GM21723 (cell line): ENCODE data around the gene CD9.
"Not testable (repeated sequence)": the region's sequence is repeated elsewhere in the genome, so short reads cannot be mapped to it uniquely, and the experiment has no call there.

Source experiments
- ATAC-seq: cut with Tn5 transposase; IDR thresholded peaks from one replicate; pipeline ENCODE4 v1.9.1; 2021; ENCODE audit warnings: mild to moderate bottlenecking, moderate library complexity; ENCODE audit not compliant: unreplicated experiment

The CD9 gene

GRCh38 chr12:6200256-6201212 is at the start of gene CD9:
Gene CD9 (plus strand): TSS chr12:6200400. CDS start chr12:6200500, 100 bp downstream.
- ATAC-seq, result no peak

- no peak for ATAC-seq
Observed at GRCh38 chr12:6154730-6155459, 45.3 kb upstream of the CD9 start.

DNA sequence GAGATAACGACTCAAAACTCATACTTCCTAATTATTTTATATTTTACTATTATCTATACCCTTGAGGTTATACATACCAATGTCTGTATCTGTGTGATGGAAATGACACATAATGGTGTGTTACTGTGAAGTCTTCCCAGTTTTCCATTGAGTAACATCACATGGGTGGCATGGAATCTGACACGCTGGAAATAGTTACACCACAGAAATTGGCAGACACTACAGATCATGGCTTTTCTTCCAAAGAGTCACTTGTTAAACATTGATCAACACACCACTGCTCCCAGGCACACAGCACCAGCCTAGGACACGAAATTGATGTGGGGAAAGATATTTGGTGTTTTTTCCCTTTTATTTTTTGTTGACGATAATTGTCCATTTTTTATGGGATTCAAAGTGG is 42.7 kb upstream of the CD9 start:
- ATAC-seq, result no peak

DNA sequence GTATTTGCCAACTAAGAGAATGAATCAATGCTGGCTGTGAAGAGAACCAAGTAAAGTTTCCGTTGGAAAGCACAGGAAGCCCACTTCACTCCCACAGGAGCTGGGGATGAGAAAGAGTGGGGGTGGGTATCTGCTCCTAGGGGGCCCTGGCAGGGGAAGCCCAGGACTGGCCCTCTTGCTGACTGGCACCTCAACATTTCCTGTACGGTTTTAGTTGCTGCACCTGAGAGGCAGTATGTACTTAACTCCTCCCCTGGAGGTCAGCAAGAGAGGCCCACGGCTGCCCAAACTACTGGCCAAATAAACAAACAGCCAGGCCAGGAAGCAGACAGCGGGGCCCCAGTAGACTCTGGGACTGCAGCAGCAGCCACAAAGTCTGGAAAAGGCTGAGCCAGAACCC is 41.9 kb upstream of the CD9 start:
- no peak for ATAC-seq

DNA sequence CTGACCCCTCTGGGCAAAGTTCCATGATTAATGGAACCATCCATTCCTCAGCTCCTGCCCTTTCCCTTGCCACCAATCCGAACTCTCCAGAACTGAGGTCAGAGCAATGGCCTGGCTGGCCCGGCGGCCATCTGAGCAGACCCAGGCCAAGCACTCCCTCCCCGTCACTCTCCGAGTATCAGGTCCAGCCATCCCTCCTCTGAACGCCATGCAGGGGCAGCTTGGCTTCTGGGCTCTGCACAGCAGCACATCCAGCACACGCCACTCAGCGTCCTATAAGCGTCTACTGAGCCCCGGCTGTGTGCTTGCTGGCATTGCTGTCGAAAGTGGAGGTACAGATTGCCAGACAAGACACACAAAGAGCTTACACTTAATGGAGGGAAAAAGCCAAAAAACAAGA is 41.5 kb upstream of the CD9 start:
- no peak for ATAC-seq

DNA sequence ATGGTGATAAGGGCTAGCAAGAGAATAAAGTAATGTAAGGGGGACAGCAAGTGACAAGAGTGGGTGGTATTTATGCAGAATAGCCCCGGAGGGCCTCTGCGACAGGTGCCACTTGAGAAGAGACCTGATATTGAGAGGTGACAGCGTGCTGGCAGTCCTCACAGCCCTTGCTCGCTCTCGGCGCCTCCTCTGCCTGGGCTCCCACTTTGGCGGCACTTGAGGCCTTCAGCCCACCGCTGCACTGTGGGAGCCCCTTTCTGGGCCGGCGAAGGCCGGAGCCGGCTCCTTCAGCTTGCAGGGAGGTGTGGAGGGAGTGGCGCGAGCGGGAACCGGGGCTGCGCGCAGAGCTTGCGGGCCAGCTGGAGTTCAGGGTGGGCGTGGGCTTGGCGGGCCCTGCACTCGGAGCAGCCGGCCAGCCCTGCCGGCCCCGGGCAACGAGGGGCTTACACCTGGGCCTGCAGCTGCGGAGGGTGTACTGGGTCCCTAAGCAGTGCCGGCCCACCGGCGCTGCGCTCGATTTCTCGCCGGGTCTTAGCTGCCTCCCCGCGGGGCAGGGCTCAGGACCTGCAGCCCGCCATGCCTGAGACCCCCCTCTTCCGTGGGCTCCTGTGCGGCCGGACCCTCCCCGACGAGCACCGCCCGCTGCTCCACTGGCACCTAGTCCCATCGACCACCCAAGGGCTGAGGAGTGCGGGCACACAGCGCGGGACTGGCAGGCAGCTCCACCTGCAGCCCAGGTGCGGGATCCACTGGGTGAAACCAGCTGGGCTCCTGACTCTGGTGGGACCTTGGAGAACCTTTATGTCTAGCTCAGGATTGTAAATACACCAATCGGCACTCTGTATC is 40.8 kb upstream of the CD9 start:
- ATAC-seq, result not testable (repeated sequence)

- not testable (repeated sequence) for ATAC-seq
Observed at GRCh38 chr12:6160049-6160649, 40.1 kb upstream of the CD9 start.

- ATAC-seq, result no peak
Observed at GRCh38 chr12:6161124-6161882, 38.9 kb upstream of the CD9 start.

- no peak for ATAC-seq
Observed at GRCh38 chr12:6163416-6164060, 36.7 kb upstream of the CD9 start.

GRCh38 chr12:6165395-6165794 is 34.8 kb upstream of the CD9 start:
- no peak for ATAC-seq

GRCh38 chr12:6166808-6167207 is 33.4 kb upstream of the CD9 start:
- no peak for ATAC-seq

DNA sequence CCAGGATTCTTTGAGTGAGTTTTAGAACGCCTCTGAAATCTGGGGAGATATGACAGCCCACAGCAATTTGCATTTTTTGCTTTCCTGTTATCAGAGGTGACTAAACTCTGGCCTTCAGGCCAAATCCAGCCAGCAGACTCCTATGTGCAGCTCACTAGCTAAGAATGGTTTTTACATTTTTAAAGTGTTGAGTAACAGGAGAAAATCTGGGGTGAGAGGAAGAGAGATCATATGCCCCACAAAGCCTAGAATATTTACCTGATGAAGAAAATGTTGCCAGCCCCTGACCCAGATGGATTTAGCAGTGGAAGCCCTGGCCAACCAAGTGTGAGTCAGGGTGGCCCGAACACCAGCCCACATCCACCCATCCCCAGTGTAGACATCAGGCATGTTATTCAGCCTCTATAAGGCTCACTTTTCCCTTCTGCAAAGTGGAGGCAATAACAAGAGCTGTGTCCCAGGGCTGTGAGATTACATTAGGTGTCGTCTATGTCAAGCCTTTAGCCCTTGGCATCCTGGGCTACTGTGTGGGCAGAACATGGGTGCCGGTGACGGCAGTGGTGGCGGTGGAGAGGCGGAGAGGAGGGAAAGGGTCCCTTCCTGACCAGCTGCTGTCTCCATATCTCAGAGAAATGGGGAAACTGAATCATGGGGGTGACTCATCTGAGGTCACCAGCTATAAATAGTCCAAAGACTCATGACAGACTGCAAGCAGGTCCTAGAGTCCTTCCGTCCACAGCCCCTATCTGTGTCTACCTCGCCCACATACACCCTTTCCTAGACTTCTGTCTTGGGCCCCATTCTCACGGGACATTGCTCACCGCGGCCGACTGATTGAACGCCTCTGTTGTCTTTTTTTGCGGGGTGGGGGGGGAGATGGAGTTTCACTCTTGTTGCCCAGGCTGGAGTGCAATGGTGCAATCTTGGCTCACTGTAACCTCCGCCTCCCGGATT is 32.6 kb upstream of the CD9 start:
- peak; percentile 87 for ATAC-seq

- no peak for ATAC-seq
Observed at GRCh38 chr12:6171409-6172015, 28.7 kb upstream of the CD9 start.

DNA sequence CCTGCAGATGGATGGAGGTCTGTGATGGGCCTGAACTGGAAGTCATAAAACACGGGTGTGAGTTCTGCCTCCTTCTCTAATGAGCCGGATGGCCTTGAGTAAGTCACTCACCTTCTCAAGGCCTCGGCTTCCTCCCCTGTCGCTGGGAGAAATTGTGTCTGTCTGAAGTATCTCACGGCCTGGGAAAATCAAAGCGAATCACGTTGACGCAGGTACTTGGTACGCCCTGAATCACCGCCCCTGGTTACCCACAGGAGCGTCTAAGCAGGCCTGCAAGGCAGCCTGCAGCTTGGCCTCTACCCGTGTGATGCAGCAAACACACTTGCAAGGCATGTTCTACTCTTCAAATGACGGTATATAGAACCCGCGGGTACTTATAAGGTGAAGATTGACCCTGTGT is 28.1 kb upstream of the CD9 start:
- no peak for ATAC-seq

DNA sequence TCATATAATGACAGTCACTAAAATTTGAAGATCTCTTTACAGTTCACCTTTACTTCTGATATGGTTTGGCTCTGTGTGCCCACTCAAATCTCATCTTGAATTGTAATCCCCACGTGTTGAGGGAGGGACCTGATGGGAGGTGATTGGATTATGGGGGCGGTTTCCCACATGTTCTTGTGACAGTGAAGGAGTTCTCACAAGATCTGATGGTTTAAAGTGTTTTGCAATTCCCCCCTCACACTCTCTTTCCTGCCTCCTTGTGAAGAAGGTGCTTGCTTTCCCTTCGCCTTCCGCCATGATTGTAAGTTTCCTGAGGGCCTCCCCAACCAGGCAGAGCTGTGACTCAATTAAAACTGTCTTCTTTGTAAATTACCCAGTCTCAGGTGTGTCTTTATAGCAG is 27.3 kb upstream of the CD9 start:
- no peak for ATAC-seq

- ATAC-seq, result no peak
Observed at GRCh38 chr12:6177642-6178358, 22.4 kb upstream of the CD9 start.
